DND-41 (cell line): ENCODE measurements around the gene XPO4.

Experiments used
- ATAC-seq: fragments of 200-7000 bp; cut with Tn5 transposase; 3 replicates; pipeline ENCODE4 v1.9.1; 2021; ENCODE audit warnings: low read depth; ENCODE audit not compliant: insufficient read depth
- DNase-seq: peaks from one replicate; pipeline ENCODE4 v3.0.0-alpha.2; 2020
- H2AFZ ChIP-seq: 2 replicates; pipeline ENCODE4 v1.6.0; 2012; ENCODE audit warnings: low read depth, low read length
- H3K27ac ChIP-seq: 2 replicates; pipeline ENCODE4 v1.5.1; 2012; ENCODE audit warnings: low read length, inconsistent platforms
- H3K27me3 ChIP-seq: fragments of 200-600 bp; sonication (generic); 2 replicates; pipeline ENCODE4 v1.6.0; 2012; ENCODE audit warnings: low read length, mild to moderate bottlenecking, inconsistent platforms; ENCODE audit not compliant: insufficient read depth, poor library complexity
- H3K36me3 ChIP-seq: 2 replicates; pipeline ENCODE4 v1.5.1; 2012; ENCODE audit warnings: low read length, inconsistent platforms; ENCODE audit not compliant: insufficient read depth
- H3K4me1 ChIP-seq: 2 replicates; pipeline ENCODE4 v1.5.1; 2012; ENCODE audit warnings: mild to moderate bottlenecking, low read length; ENCODE audit not compliant: insufficient read depth
- H3K4me2 ChIP-seq: 2 replicates; pipeline ENCODE4 v1.6.0; 2012; ENCODE audit warnings: mild to moderate bottlenecking, moderate library complexity, low read length, inconsistent platforms; ENCODE audit not compliant: insufficient read depth
- H3K4me3 ChIP-seq, 2 experiments: fragments of 200-600 bp in 1 of 2; shearing (Covaris generic) in 1 of 2; 2 replicates each; pipeline ENCODE4 v1.5.1; 2012 to 2016; ENCODE audit warnings: inconsistent platforms in 2 of 2, low read length in 2 of 2, mild to moderate bottlenecking in 2 of 2, low read depth in 1 of 2, moderate library complexity in 1 of 2
- H3K79me2 ChIP-seq: 2 replicates; pipeline ENCODE4 v1.6.0; 2012; ENCODE audit warnings: low read length, inconsistent platforms; ENCODE audit not compliant: insufficient read depth
- H3K9ac ChIP-seq: 2 replicates; pipeline ENCODE4 v1.6.0; 2012; ENCODE audit warnings: low read depth, mild to moderate bottlenecking, inconsistent platforms, low read length, moderate library complexity
- H3K9me3 ChIP-seq: 2 replicates; pipeline ENCODE4 v1.5.1; 2012; ENCODE audit warnings: low read length, moderate library complexity, mild to moderate bottlenecking, inconsistent platforms; ENCODE audit not compliant: insufficient read depth, severe bottlenecking
- H4K20me1 ChIP-seq: 2 replicates; pipeline ENCODE4 v1.6.0; 2012; ENCODE audit warnings: low read length; ENCODE audit not compliant: insufficient read depth
- CTCF ChIP-seq: IDR thresholded peaks from 2 replicates; pipeline ENCODE4 v1.5.1; 2012; ENCODE audit warnings: borderline replicate concordance, low read length, moderate library complexity, mild to moderate bottlenecking; ENCODE audit not compliant: poor library complexity, severe bottlenecking; ENCODE audit errors: extremely low read depth
- EZH2 ChIP-seq: IDR thresholded peaks from 3 replicates; pipeline ENCODE4 v1.6.1; 2012; ENCODE audit warnings: borderline replicate concordance, low read depth, mild to moderate bottlenecking, moderate library complexity, low read length, inconsistent platforms; ENCODE audit not compliant: severe bottlenecking

XPO4 gene

GRCh38 chr13:20908714-20909497 is 6.4 kb upstream of the XPO4 start:
- Histone ChIP-seq H3K36me3 (no peaks in the 10 kb centered on the region), H3K4me3 (no peak overlapping the region), H3K4me1 (peaks cover 1% of the 10 kb centered on the region; the same call in 1 of the 2 replicates), H3K9me3 (no peaks in the 10 kb centered on the region), H3K27me3 (no peaks in the 10 kb centered on the region), H3K4me2 (no peak overlapping the region), H3K27ac (no peak overlapping the region), H3K9ac (no peak overlapping the region), H4K20me1 (no peaks in the 10 kb centered on the region), H2AFZ (no peak overlapping the region), H3K79me2 (no peaks in the 10 kb centered on the region)
- DNase-seq (no peak), ATAC-seq (no peak)
- TF ChIP-seq EZH2: no peak
- TF ChIP-seq CTCF: no peak

GRCh38 chr13:20904908-20905307 is 2.4 kb upstream of the XPO4 start:
- H3K36me3 ChIP-seq: peaks cover under 1% of the 10 kb centered on the region
- H3K4me3 ChIP-seq: no peak overlapping the region
- H3K27me3 ChIP-seq: no peaks in the 10 kb centered on the region
- ATAC-seq (no peak), DNase-seq (no peak)
- no peaks in the 10 kb centered on the region for H3K9me3 ChIP-seq
- H2AFZ ChIP-seq: no peak overlapping the region
- peaks cover 29% of the 10 kb centered on the region for H3K4me1 ChIP-seq
- H3K9ac ChIP-seq: no peak overlapping the region
- no peak overlapping the region for H3K4me2 ChIP-seq
- H3K27ac ChIP-seq: no peak overlapping the region
- no peaks in the 10 kb centered on the region for H4K20me1 ChIP-seq
- TF ChIP-seq EZH2: no peak
- TF ChIP-seq CTCF: no peak
- H3K79me2 ChIP-seq: peaks cover 32% of the 10 kb centered on the region

GRCh38 chr13:20903164-20903475 is 574 bp upstream of the XPO4 start:
- Histone ChIP-seq H2AFZ (peak overlapping the region; percentile 100), H4K20me1 (peaks cover 8% of the 10 kb centered on the region; the same call in 1 of the 2 replicates), H3K27ac (peak overlapping the region; percentile 83), H3K79me2 (peaks cover 50% of the 10 kb centered on the region), H3K9ac (peak overlapping the region; percentile 90), H3K4me1 (peaks cover 36% of the 10 kb centered on the region), H3K9me3 (no peaks in the 10 kb centered on the region), H3K4me3 (peak overlapping the region; percentile 34 to 81; a peak in 3 of 4 replicates), H3K27me3 (no peaks in the 10 kb centered on the region), H3K36me3 (peaks cover 15% of the 10 kb centered on the region), H3K4me2 (peak overlapping the region; percentile 85)
- TF ChIP-seq CTCF: peak; percentile 6
- TF ChIP-seq EZH2: no peak
- DNase-seq (no peak), ATAC-seq (no peak)
